HG02759 (cell line): Measurements from ENCODE around the gene GNAT1.
"Not testable (repeated sequence)": the region's sequence is repeated elsewhere in the genome, so short reads cannot be mapped to it uniquely, and the experiment has no call there.

Source experiments
- ATAC-seq: cut with Tn5 transposase; IDR thresholded peaks from one replicate; pipeline ENCODE4 v1.9.1; 2021; ENCODE audit warnings: mild to moderate bottlenecking, moderate library complexity; ENCODE audit not compliant: unreplicated experiment

Gene GNAT1

GRCh38 chr3:50201573-50202315 lies 10.3 kb downstream of the GNAT1 start:
- ATAC-seq = no peak

GRCh38 chr3:50202353-50203112 lies 11.1 kb downstream of the GNAT1 start:
- ATAC-seq = no peak

- ATAC-seq = no peak
Measured at GRCh38 chr3:50203113-50203808, 11.9 kb downstream of the GNAT1 start.

- ATAC-seq = no peak
Measured at GRCh38 chr3:50203809-50204803, 12.7 kb downstream of the GNAT1 start.

GRCh38 chr3:50204804-50205412 lies 13.5 kb downstream of the GNAT1 start, which contains the start of gene SLC38A3:
Gene SLC38A3 (plus strand): TSS chr3:50205271. CDS start chr3:50214200, 8,929 bp downstream.
- ATAC-seq = no peak

- ATAC-seq = no peak
Measured at GRCh38 chr3:50205413-50206276, 14.2 kb downstream of the GNAT1 start.

GRCh38 chr3:50207359-50208042 lies 16.1 kb downstream of the GNAT1 start:
- no peak for ATAC-seq

GRCh38 chr3:50208677-50209344 lies 17.4 kb downstream of the GNAT1 start:
- no peak for ATAC-seq

GRCh38 chr3:50210176-50210509 lies 18.7 kb downstream of the GNAT1 start:
- no peak for ATAC-seq

GRCh38 chr3:50210510-50211367 lies 19.3 kb downstream of the GNAT1 start:
- no peak for ATAC-seq

- ATAC-seq = not testable (repeated sequence)
Measured at GRCh38 chr3:50211368-50211717, 19.9 kb downstream of the GNAT1 start.

- ATAC-seq = no peak
Measured at GRCh38 chr3:50211930-50212329, 20.5 kb downstream of the GNAT1 start.

GRCh38 chr3:50212502-50212901 lies 21.1 kb downstream of the GNAT1 start:
- ATAC-seq = no peak

GRCh38 chr3:50212971-50213370 lies 21.6 kb downstream of the GNAT1 start:
- no peak for ATAC-seq

GRCh38 chr3:50213373-50213772 lies 22.0 kb downstream of the GNAT1 start:
- no peak for ATAC-seq

GRCh38 chr3:50214824-50215223 lies 23.4 kb downstream of the GNAT1 start:
- ATAC-seq = no peak

GRCh38 chr3:50215529-50215928 lies 24.1 kb downstream of the GNAT1 start:
- ATAC-seq = no peak
